Transverse colon (tissue), 3 donors: ENCODE data around the gene CCDC178.

Experiments
- POLR2A ChIP-seq: fragments of 450-650 bp; IDR thresholded peaks from one replicate; pipeline ENCODE4 v1.6.1; 2016; ENCODE audit warnings: antibody characterized with exemption, mild to moderate bottlenecking, moderate library complexity
- TF ChIP-seq, protein P1 (sequence below), 5 experiments: fragments of 200-600 bp in 3 of 5; fragments of 450-650 bp in 2 of 5; sonication (generic) in 3 of 5; IDR thresholded peaks; 1 replicate in 2 of 5; 2 replicates in 3 of 5; pipeline ENCODE4 v1.5.1; 2016 to 2017; ENCODE audit warnings: antibody characterized with exemption in 5 of 5, inconsistent platforms in 3 of 5, mild to moderate bottlenecking in 2 of 5, moderate library complexity in 1 of 5

DNA sequence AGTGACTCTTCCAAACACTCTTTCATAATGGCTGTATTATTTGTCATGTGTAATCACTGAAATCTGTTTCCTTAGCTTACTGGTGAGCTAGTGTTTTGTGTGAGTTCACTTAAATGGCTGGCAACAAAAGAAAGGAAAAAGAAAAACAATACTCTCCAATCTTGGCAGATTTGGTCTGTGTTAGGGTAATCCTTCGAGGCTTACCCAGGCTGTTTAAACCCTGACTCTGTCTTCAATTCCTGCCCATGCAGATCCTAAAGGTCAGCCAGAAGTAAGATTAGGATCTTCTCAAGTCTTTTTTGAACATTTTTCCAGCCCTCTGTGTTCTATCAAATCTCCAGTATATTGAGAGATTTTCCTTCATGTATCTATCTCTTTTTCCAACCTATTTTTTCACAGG, 85.3 kb downstream of the CCDC178 start:
- TF ChIP-seq, protein P1, sequence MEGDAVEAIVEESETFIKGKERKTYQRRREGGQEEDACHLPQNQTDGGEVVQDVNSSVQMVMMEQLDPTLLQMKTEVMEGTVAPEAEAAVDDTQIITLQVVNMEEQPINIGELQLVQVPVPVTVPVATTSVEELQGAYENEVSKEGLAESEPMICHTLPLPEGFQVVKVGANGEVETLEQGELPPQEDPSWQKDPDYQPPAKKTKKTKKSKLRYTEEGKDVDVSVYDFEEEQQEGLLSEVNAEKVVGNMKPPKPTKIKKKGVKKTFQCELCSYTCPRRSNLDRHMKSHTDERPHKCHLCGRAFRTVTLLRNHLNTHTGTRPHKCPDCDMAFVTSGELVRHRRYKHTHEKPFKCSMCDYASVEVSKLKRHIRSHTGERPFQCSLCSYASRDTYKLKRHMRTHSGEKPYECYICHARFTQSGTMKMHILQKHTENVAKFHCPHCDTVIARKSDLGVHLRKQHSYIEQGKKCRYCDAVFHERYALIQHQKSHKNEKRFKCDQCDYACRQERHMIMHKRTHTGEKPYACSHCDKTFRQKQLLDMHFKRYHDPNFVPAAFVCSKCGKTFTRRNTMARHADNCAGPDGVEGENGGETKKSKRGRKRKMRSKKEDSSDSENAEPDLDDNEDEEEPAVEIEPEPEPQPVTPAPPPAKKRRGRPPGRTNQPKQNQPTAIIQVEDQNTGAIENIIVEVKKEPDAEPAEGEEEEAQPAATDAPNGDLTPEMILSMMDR (IDR thresholded peaks at IDR 0.05): no peak
- no peak for TF ChIP-seq POLR2A
